HepG2 (cell line): ENCODE measurements around the gene LUM.

Source experiments
- AHR ChIP-seq: IDR thresholded peaks from 2 replicates; pipeline ENCODE4 v1.6.1; 2018; ENCODE audit warnings: missing genetic modification reagents, missing compliant biosample characterization
- SMAD9 ChIP-seq: sonication (generic); formaldehyde crosslinking; IDR thresholded peaks from 2 replicates; pipeline ENCODE4 v1.5.1; 2020; ENCODE audit warnings: mild to moderate bottlenecking, missing genetic modification reagents

- no peak for TF ChIP-seq SMAD9 (CRISPR knock-in tag)
- TF ChIP-seq AHR (CRISPR knock-in tag): no peak
Observed at GRCh38 chr12:91109148-91109564, 2.1 kb downstream of the LUM start.
